IMR-90 (cell line): Measurements from ENCODE around the gene ACSS2. TPM values are rescaled to one million over a fixed set of nuclear protein-coding genes. Genes with fewer than 3 reads are reported as not detected.

Experiments used
- ATAC-seq: fragments of 200-7000 bp; cut with Tn5 transposase; 2 replicates; pipeline ENCODE4 v1.9.1; 2020; ENCODE audit warnings: low read depth, mild to moderate bottlenecking, moderate library complexity
- BruUV-seq: library from RNA; stranded (reverse); fragments of 400-500 nt; replicated peaks from 2 replicates; lab custom pipeline; 2021; lab: Mats Ljungman, UMichigan
- CTCF ChIA-PET: fragments of 300-600 bp; formaldehyde crosslinking; extraction: SDS; loops from one replicate; lab custom pipeline; 2021; ENCODE audit warnings: antibody characterized with exemption; lab: Yijun Ruan, JAX
- POLR2A ChIA-PET: fragments of 300-600 bp; sonication (Branson Sonifier 250); formaldehyde crosslinking; loops from one replicate; lab custom pipeline; 2022; ENCODE audit warnings: antibody characterized with exemption; ENCODE audit not compliant: unreplicated experiment; lab: Charles Lee
- DNase-seq: peaks from one replicate; pipeline ENCODE4 v3.0.0; 2013
- H2AFZ ChIP-seq: replicated peaks from 2 replicates; pipeline ENCODE3; 2013; ENCODE audit warnings: low read length, mild to moderate bottlenecking; ENCODE audit not compliant: poor library complexity
- H2AK5ac ChIP-seq: 2 replicates; pipeline ENCODE4 v1.6.1; 2013; ENCODE audit warnings: low read depth, low read length, inconsistent platforms
- H2AK9ac ChIP-seq: replicated peaks from 2 replicates; pipeline ENCODE3; 2013; ENCODE audit warnings: mild to moderate bottlenecking, low read depth, low read length, moderate library complexity; ENCODE audit not compliant: poor library complexity
- H2BK120ac ChIP-seq: 2 replicates; pipeline ENCODE4 v1.6.1; 2013; ENCODE audit warnings: low read depth, low read length, inconsistent platforms
- H2BK15ac ChIP-seq: 3 replicates; pipeline ENCODE4 v1.6.1; 2013; ENCODE audit warnings: low read depth, low read length, inconsistent platforms
- H2BK20ac ChIP-seq: 2 replicates; pipeline ENCODE4 v1.6.1; 2013; ENCODE audit warnings: low read depth, mild to moderate bottlenecking, inconsistent platforms, low read length, moderate library complexity
- H2BK5ac ChIP-seq: 2 replicates; pipeline ENCODE4 v1.6.1; 2013; ENCODE audit warnings: mild to moderate bottlenecking, low read depth, low read length, inconsistent platforms; ENCODE audit not compliant: poor library complexity, severe bottlenecking
- H3K14ac ChIP-seq: replicated peaks from 2 replicates; pipeline ENCODE4 v1.6.1; 2013; ENCODE audit warnings: low read depth, low read length, inconsistent platforms
- H3K18ac ChIP-seq: 2 replicates; pipeline ENCODE4 v1.6.1; 2013; ENCODE audit warnings: low read depth, low read length, control low read depth
- H3K23ac ChIP-seq: 2 replicates; pipeline ENCODE4 v1.6.1; 2013; ENCODE audit warnings: low read depth, low read length, inconsistent platforms
- H3K27ac ChIP-seq: 2 replicates; pipeline ENCODE4 v1.5.1; 2013; ENCODE audit warnings: mild to moderate bottlenecking, control low read depth, low read length; ENCODE audit not compliant: insufficient read depth
- H3K27me3 ChIP-seq: 2 replicates; pipeline ENCODE4 v1.6.1; 2013; ENCODE audit warnings: low read length; ENCODE audit not compliant: control insufficient read depth, insufficient read depth
- H3K36me3 ChIP-seq: 2 replicates; pipeline ENCODE4 v1.6.1; 2013; ENCODE audit warnings: low read length, mixed read lengths; ENCODE audit not compliant: control insufficient read depth, insufficient read depth
- H3K4ac ChIP-seq: 2 replicates; pipeline ENCODE4 v1.6.1; 2013; ENCODE audit warnings: low read depth, low read length, inconsistent platforms
- H3K4me1 ChIP-seq: 2 replicates; pipeline ENCODE4 v1.6.1; 2013; ENCODE audit warnings: low read length, mixed read lengths; ENCODE audit not compliant: control insufficient read depth, insufficient read depth
- H3K4me2 ChIP-seq: 2 replicates; pipeline ENCODE4 v1.6.1; 2013; ENCODE audit warnings: low read depth, mild to moderate bottlenecking, control low read depth, low read length, moderate library complexity
- H3K4me3 ChIP-seq: 2 replicates; pipeline ENCODE4 v1.5.1; 2013; ENCODE audit warnings: low read depth, mild to moderate bottlenecking, control low read depth, low read length, moderate library complexity; ENCODE audit not compliant: insufficient read depth
- H3K56ac ChIP-seq: 2 replicates; pipeline ENCODE4 v1.6.1; 2013; ENCODE audit warnings: low read length, inconsistent platforms; ENCODE audit not compliant: insufficient read depth; ENCODE audit errors: extremely low read depth
- H3K79me1 ChIP-seq, 2 experiments: 2 replicates each; pipeline ENCODE4 v1.6.1; 2013; ENCODE audit warnings: low read length in 2 of 2, inconsistent platforms in 1 of 2, low read depth in 1 of 2
- H3K9ac ChIP-seq: 2 replicates; pipeline ENCODE4 v1.6.1; 2013; ENCODE audit warnings: low read depth, low read length, control low read depth
- H3K9me1 ChIP-seq: 2 replicates; pipeline ENCODE4 v1.6.1; 2013; ENCODE audit warnings: low read length, inconsistent platforms; ENCODE audit not compliant: insufficient read depth
- H3K9me3 ChIP-seq: 2 replicates; pipeline ENCODE4 v1.6.1; 2013; ENCODE audit warnings: low read length; ENCODE audit not compliant: control insufficient read depth, insufficient read depth
- H4K20me1 ChIP-seq: 2 replicates; pipeline ENCODE4 v1.6.1; 2013; ENCODE audit warnings: low read length, inconsistent platforms; ENCODE audit not compliant: insufficient read depth
- H4K5ac ChIP-seq: 2 replicates; pipeline ENCODE4 v1.6.1; 2013; ENCODE audit warnings: mild to moderate bottlenecking, low read depth, low read length, control low read depth
- H4K8ac ChIP-seq, 2 experiments: 2 replicates each; pipeline ENCODE4 v1.6.1; 2013; ENCODE audit warnings: low read depth in 2 of 2, low read length in 2 of 2, control low read depth in 1 of 2, inconsistent platforms in 1 of 2
- H4K91ac ChIP-seq: 2 replicates; pipeline ENCODE4 v1.6.1; 2013; ENCODE audit warnings: low read depth, low read length, inconsistent platforms; ENCODE audit not compliant: insufficient read depth
- MAZ ChIP-seq: IDR thresholded peaks from 2 replicates; pipeline ENCODE4 v1.6.1; 2012; ENCODE audit warnings: low read depth, mild to moderate bottlenecking, low read length, improper control_type of control experiment, moderate library complexity, borderline replicate concordance
- dilution Hi-C: fragments of 300-500 bp; cut with HindIII; formaldehyde crosslinking; loops from one replicate; pipeline ENCODE4 v1.14.3; 2018; ENCODE audit warnings: low sequenced_read_pairs; ENCODE audit not compliant: unreplicated experiment
- in situ Hi-C: fragments of 300-500 bp; cut with MboI; formaldehyde crosslinking; loops from 3 replicates; pipeline ENCODE4 v1.14.3; 2019; ENCODE audit warnings: low sequenced_read_pairs, inconsistent platforms, mixed read lengths
- intact Hi-C: fragments of 100-400 bp; cut with micrococcal nuclease; formaldehyde crosslinking; loops from 2 replicates; pipeline ENCODE4 v1.10.0; 2022
- polyA plus RNA-seq, 3 experiments: library from polyadenylated mRNA; depleted of rRNA; stranded (reverse); fragments of >200 nt; gene quantifications; 2 replicates each; pipeline ENCODE4 v1.2.3, GENCODE V29; 2012; ENCODE audit warnings: low replicate concordance in 1 of 3
- total RNA-seq: library from RNA; depleted of rRNA; stranded (reverse); fragments of >200 nt; gene quantifications from 2 replicates; pipeline ENCODE4 v1.2.3, GENCODE V29; 2012

Gene ACSS2
- total and polyA plus RNA-seq, 2 of the 4 experiments (the other 2 are of a cell fraction): 26.9 to 46.4 TPM

DNA sequence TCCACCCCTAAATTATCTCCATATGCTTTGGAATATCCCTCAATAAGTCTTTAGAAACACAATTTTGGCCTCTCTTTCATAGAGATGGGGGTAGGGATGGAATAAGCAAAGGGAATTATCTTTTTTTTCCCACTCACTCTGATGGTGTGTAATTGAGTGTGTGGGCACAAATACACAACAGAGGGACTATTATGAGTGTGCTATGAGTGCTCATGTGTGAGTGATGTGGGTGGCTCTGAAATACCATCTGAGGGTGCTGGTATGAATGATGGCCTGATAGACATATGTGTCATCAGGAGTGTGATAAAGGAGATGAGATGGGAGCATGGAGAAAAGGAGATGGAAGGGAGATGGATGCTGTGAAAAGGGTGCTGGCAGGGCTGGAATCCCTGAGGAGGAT, 43.6 kb downstream of the ACSS2 start:
- Histone ChIP-seq H3K36me3 (peaks cover 23% of the 10 kb centered on the region), H4K20me1 (no peaks in the 10 kb centered on the region), H3K18ac (no peak overlapping the region), H3K56ac (no peak overlapping the region), H4K8ac (no peak overlapping the region), H2AFZ (no peak overlapping the region), H3K9ac (no peak overlapping the region), H2BK120ac (no peak overlapping the region), H3K9me1 (peaks cover 22% of the 10 kb centered on the region), H2AK5ac (no peak overlapping the region), H3K27me3 (no peaks in the 10 kb centered on the region), H3K14ac (no peak overlapping the region), H3K4me1 (peaks cover 10% of the 10 kb centered on the region), H3K4me2 (no peak overlapping the region), H3K23ac (no peak overlapping the region), H3K27ac (no peak overlapping the region), H3K4me3 (no peak overlapping the region), H2BK15ac (no peak overlapping the region), H4K91ac (no peak overlapping the region), H3K4ac (no peak overlapping the region), H3K79me1 (peaks cover 0 to 19% of the 10 kb centered on the region in 2 experiments; a peak in 2 of 4 replicates), H2AK9ac (peak overlapping the region; percentile 15), H4K5ac (no peak overlapping the region), H2BK20ac (no peak overlapping the region), H2BK5ac (no peak overlapping the region), H3K9me3 (no peaks in the 10 kb centered on the region)
- in situ Hi-C loops: no loop called here
- ATAC-seq (no peak), DNase-seq (no peak)
- intact Hi-C loops: no loop called here
- dilution Hi-C loops: no loop called here
- no TSS peak for BruUV-seq
- ChIA-PET POLR2A (no interaction called here), CTCF (no interaction called here)
- TF ChIP-seq MAZ: no peak
